ENCODE results near the gene SSBP3.

- TF ChIP-seq EZH2 (IDR thresholded peaks at IDR 0.05; ENCODE audit: insufficient read depth, poor library complexity, severe bottlenecking), result no peak
- TF ChIP-seq EZH2phosphoT487 (IDR thresholded peaks at IDR 0.05; ENCODE audit: insufficient read depth, low read depth), result no peak
Measured at GRCh38 chr1:54271341-54271740, 134.9 kb downstream of the SSBP3 start.
